GM19023 (cell line): ENCODE data around the gene CAMK1D.
"Not testable (repeated sequence)": the region's sequence is repeated elsewhere in the genome, so short reads cannot be mapped to it uniquely, and the experiment has no call there.

Source experiments
- ATAC-seq: cut with Tn5 transposase; IDR thresholded peaks from one replicate; pipeline ENCODE4 v1.9.1; 2021; ENCODE audit warnings: mild to moderate bottlenecking, moderate library complexity; ENCODE audit not compliant: unreplicated experiment

The CAMK1D gene

DNA sequence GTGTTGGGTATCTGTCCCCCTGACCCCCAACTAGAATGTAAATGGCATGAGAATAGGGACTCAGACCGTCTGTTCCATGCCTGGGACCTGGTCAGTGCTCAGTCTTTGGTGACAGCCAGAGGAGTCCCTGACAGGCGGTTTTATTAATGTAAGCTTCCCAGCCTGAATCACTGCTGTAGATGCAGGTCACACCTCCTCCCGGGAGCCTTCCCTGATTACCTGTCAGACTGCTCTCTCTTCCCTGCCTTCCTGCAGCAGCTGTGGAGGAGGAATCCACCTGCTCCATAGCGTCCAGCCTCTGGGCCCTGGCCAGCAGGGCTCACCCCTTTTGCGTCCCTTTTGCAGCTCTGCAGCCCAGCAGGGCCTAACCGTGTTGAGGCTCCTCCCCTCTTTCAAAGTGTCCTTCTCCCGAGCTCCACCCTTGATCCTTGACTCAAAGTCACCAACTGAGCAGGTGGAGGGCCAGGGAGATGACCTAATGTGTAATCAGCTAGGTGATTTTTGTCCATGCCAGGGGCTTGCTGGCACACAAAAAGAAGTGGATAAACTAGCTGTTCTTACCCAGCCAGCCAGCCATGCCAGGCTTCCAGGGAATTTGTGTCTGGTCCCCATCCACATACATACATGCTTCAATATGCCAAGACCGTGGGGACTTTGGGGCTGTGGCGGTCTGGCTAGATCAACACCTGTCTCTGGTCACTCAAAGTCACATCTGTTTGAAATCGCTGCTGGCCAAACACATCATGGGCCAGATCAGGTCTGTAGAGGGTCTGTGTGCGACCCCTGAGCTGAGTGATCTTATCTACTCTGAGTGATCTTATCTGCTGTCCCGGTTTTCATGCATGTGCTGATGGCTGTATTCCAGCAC is 457.1 kb downstream of the CAMK1D start:
- no peak for ATAC-seq

DNA sequence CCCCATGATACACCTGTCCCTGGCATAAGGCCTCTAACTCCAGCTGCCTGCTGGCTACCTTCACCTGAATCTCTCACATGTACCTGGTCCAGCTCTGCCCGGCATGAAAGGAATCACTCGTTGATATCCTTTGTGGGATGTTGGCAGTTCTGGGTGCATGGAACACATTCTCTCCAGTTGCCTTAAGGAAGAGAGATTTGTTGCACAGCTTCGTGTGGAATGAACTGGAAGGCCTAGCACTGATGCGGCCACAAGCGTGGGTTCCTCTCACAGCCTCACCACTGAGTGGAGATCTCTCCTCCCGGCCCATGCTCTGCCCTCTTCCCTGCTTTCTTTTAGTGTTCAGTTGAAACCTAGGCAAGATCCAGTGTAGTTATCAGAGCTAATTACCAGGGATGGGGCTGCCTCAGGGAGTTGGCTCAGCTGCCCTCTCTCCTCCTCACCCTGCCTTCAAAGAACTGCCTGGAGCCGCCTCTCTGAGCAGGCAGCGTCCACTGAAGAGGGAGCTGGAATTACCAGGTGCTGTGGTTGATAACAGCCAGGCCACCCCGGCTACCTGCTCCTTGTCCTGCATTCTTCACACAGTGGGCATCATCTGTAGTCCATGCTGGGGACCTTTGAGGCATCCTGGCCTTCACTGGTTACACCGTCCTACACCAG is 457.9 kb downstream of the CAMK1D start:
- no peak for ATAC-seq

DNA sequence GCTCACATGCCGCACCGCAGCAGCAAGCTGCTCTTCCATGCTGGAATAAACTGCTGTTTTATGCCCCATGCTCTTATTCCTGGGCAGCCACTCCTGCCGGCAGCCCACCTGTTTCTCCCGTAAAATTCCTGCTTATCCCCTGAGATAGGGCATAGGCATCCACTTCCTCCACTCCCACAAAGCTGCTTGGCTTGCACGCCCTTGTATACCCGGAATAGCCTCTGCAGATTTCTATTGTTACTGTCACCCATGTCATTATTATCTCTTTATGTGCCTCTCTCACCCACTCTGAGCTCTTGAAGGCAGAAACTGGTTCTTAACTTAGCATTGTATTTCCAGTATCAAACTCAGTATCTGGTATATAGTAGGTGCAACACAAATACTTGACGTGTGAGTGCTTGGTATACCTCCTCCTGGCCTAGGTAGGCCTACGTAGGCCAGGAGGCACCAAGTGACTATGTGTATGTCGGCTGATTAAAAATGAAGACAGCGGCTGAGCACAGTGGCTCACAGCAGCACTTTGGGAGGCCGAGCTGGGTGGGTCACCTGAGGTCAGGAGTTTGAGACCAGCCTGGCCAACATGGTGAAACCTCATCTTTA is 458.8 kb downstream of the CAMK1D start:
- ATAC-seq, result no peak

DNA sequence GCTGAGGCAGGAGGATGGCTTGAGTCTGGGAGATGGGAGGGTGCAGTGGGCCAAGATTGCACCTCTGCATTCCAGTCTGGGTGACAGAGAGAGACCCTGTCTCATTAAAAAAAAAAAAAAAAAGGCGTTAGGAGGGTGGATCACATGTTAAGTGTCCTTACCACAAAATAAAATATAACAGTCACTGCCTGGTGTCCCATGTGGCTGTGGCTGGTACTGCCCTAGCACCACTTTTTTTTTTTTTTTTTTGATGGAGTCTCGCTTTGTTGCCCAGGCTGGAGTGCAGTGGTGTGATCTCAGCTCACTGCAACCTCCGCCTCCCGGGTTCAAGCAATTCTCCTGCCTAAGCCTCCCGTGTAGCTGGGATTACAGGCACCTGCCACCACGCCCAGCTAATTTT is 460.7 kb downstream of the CAMK1D start:
- not testable (repeated sequence) for ATAC-seq

DNA sequence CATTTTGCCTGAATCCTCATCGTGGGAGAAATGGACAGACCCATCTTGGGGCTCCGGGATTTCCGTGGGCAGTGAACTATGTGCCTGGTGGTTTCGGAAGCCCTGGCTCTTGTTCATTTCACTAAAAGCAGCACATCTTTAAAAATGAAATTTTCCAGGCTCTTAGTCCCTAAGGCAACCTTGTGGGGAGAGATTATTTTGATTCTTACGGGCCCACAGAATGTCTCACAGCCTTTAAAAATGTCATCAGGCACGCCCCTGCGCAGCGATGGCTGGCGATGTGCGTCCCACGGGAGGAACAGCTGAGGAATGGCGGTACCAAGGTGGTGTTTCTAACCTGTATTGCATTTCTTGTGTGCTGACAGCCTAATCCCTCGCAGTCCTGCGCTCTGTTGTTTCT is 462.5 kb downstream of the CAMK1D start:
- ATAC-seq, result no peak

DNA sequence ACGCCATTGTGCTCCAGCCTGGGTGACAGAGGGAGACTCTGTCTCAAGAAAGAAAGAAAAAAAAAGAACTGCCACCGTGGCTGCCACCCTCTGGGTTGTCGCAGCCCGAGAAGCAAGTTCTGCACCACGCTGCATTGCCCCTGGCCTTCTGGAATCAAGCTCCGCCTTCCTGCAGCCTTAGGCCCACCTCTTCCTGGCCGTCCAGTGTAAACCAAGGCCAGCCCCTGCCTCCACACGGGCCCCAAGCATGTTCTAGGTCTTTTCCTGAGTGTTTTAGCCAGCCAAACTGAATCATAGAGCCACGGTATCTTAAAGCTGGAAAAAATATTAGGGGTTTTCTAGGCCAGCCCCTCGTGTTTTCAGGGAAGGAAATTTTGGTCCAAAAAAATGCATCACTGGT is 463.2 kb downstream of the CAMK1D start:
- no peak for ATAC-seq

DNA sequence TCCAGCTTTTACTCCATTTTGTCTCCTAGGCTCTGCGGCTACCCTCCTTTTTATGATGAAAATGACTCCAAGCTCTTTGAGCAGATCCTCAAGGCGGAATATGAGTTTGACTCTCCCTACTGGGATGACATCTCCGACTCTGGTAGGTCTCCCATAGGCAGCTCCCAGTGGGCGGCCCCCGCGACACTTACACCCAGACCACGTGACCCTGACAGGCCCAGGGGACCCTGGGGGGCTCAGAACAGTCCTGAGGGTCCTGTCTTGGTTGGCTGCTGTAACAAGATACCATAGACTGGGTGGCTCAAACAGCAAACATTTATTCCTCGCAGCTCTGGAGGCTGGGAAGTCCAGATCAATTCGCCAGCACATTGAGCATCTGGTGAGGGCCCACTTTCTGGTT is 464.8 kb downstream of the CAMK1D start:
- no peak for ATAC-seq

DNA sequence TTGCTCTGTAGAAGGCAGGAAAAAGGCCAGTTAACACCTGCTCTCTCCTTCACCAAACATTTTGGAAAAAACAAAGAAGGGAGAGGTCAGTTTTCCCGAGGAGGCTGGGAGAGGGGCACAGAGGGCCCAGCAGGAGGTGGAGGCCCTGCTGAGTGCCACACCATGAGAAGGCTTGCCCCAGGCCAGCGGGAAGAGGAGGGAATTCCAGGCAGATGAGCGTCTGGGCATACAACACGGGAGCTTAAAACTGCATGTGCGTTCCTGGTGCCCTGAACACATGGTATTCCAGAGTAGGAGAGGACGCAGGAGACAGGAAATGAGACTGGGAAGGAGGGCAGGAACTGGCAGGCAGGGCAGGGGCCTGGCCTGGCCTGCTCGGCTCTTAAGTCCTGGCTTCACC is 469.7 kb downstream of the CAMK1D start:
- no peak for ATAC-seq

DNA sequence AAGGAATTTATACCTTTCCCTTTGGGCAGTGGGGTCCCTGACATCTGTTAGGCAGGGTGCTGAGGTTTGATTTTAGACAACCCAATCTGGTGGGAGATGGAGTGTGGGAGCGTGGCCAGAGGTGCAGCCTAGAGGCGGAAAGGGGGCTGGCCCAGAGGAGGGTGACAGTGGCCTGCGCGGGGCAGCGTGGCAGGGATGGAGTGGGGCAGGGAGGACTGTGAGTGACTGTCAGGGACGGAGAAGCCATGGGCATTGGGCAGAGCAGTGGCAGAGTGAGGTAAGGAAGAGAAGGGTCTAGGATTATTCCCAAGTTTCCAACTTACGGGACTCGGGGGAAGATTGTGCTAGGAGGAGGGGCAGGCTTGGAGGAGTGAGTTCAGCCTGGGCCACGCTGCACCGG is 470.3 kb downstream of the CAMK1D start:
- ATAC-seq, result no peak

DNA sequence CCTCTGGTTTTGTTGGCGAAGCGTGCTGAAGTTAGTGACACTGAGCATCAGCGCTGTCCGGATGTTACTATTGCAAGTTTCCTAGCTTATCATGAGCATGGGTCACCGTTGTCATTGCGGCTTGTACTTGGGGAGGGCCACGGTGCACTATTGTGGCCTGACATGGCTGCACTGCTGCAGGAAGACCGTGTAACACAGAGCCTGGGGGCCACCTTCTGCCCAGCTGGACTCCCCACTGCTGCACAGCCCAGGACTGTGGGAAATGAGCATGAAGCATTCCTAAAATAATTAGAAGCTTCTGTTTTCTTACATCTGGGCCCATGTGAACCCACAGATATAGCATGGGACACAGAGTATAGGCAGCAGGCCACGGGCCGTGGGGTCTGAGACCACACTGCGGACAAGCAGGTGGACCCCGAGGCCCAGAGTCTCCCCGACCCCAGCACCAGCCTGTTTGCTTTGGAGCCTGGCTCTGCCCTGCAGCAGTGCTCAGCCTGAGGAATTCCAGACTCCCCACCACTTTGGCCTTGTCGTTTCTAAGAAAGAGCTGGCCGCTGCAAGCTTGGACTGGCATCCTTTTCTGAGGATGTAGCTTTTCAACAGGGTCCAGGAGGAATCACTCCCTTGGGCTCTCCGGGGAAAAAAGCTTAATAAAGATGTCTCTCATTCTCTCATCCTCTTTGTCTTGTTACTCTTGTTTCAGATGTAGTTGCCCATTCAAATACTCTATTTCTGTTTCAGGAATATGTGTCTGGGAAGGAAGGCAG is 473.0 kb downstream of the CAMK1D start:
- ATAC-seq, result no peak

DNA sequence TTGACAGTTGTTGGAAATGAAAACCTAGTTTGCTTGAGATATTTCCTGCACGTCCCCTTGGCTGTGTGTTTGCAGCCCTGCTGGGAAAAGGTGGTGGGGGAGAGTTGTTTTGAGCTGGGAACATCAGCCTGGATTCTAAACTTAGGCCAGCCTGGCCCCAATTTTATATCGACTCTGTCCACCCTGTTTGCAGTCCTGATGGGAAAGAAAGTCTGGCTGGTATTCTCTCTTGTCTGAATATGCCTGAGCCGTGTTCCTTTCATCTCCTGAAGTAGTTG is 473.5 kb downstream of the CAMK1D start:
- ATAC-seq, result no peak

DNA sequence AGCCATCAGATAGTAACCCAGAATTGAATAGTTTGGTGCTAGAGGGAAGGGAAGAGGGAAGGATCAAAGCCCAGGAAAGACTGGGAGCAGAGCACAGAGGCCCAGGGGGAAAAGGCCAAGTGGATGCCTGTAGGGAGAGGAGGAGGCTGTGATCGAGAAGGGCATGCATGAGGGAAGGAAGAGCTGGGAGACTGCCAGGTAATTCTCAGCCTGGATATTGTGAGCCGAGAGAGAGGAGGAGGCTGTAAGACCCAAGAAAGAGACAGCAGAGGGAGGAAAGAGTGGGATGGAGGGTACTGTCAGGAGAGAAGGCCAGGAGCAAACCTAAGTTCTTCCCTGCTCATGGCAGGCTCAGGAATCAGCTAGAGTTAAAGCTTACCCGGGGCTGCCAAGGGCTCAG is 474.0 kb downstream of the CAMK1D start:
- ATAC-seq, result no peak

DNA sequence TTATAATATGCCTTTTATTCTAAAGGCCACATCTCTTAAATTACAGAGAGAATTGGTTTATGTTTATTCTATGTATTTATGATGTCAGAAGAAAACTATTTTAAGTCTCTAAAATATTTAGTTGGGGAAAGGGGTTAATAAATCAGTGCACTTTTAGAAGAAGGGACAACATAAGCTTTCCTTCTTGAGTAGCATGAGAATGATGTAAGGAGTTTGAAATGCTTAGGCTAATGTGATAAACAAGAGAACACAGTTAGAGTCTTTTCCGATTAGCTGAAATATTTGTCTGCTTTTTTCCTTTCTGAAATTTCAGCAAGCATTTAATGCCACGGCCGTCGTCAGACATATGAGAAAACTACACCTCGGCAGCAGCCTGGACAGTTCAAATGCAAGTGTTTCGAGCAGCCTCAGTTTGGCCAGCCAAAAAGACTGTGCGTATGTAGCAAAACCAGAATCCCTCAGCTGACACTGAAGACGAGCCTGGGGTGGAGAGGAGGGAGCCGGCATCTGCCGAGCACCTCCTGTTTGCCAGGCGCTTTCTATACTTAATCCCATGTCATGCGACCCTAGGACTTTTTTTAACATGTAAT is 476.0 kb downstream of the CAMK1D start:
- ATAC-seq, result no peak

DNA sequence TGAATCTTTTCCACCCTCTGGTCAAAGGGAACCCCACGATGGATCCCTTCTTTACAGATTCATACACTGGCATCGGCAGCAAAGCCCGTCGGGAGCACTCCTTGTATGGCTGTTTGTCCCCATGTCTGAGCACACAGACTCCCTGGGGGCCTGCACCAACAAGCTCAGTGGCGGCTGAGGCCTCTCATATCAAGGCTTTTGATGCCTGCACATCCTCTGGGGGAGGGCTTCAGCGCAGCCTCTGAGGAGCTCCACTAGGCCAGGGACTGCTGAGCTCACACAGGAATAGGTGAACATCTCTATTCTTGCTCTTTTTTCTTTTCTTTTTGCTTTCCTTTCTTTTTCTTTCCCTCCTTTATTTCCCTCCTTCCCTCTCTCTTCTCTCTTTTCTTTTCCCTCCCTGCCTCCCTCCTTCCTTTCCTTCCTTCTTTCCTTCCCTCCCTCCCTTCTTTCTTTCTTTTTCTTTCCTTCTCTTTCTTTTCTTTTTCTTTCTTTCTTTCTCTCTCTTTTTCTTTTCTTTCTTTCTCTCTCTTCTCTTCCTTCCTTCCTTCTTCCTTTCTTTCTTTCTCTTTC is 477.5 kb downstream of the CAMK1D start:
- ATAC-seq, result no peak

DNA sequence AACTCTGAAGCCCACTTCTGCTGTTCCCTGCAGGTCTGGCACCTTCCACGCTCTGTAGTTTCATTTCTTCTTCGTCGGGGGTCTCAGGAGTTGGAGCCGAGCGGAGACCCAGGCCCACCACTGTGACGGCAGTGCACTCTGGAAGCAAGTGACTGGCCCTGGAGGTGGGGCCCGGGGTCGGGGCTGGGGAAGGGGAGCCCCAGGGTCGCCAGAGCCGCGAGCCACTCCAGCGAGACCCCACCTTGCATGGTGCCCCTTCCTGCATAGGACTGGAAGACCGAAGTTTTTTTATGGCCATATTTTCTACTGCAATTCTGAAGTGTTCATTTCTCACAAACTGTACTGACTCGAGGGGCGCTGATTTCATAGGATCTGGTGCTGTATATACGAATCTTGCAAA is 479.4 kb downstream of the CAMK1D start:
- ATAC-seq, result no peak

DNA sequence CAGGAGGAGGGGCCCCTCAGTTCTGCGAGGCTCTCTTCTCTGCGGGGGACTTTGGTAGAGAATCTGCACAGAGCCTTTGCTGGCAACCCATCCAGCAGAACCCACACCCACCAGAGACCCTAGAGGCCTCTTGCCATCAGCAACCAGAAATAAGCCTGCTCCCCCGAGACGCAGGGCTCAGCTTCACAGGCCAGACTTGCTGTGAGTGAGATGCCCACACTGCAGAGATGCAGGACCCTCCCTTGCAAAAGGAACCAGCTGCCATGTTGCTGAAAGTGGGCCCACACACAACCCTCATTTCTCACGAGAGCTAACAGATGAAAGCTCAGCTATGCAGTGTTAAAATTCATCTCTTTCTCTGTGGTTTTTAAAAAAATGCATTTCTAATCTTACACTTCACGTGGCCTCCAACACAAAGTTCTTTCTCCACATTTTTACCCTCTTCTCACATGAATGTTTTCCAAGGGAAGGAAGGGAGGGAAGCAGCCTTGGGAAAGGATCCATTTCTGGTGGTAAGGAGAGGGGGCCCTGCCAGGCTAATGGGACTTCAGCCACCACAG is 480.6 kb downstream of the CAMK1D start:
- ATAC-seq, result no peak

DNA sequence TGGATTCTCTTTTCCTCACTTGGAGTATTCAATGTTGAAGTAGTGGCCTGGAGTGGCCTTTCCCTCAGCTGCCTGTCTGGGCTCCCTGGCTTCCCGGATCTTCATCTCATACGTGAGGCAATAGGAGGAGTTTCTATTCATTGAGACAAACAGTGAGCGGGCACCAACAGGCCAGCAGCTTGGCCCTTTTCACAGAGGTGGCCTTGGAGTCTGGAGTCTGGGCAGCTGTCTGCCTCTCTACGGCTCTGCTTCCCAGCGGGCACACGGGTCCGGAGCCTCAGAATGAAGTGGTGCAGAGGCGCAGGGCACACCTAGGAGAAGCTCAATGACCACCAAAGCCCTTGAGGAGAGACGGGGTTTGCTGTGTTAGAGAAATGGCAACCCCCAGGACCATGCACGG is 482.7 kb downstream of the CAMK1D start:
- no peak for ATAC-seq

DNA sequence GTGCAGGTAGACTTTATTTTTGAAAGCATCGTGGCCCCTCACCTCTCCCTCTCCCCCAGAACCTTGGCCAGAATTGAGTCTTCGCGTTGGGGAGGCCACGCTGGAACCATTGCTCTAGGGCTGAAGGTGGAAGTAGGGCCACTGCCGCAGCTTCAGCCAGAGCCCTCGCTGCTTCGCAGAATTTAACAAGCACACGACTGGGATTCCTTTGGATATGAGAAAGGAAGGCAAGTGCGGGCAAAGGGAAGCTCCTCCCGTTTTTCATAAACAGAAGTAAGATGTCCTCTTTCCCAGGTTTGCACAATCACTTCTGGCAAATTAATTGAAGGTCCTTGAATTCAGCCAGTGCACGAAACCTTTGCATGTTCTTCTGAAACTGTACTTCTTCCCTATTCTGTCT is 484.1 kb downstream of the CAMK1D start:
- no peak for ATAC-seq

DNA sequence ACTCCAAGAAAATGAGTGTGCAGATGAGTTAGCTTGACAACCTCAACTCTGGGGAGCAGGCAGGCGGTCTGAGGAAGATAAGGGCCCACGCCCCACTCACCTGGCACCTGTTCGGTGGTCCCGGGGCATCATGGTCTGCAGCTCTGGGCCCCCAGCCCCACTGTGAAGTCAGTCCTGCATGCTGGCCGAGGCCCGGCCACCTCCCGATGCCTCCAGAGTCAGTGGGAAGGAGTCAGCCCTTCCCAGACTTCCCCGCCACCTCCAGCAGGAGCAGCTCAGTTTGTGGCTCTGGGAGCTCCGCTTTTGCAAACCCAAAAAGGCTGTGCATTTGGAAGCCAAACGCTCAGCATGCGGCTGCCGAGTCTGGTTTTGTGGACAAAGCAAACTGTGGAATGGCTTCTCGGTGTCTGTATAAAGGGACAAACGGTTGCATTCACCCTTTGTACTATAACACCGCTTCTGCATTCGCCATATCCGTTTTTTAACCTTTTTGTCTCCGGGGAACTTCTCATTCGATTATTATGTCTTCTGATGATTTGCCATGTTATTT is 484.8 kb downstream of the CAMK1D start:
- ATAC-seq, result no peak

DNA sequence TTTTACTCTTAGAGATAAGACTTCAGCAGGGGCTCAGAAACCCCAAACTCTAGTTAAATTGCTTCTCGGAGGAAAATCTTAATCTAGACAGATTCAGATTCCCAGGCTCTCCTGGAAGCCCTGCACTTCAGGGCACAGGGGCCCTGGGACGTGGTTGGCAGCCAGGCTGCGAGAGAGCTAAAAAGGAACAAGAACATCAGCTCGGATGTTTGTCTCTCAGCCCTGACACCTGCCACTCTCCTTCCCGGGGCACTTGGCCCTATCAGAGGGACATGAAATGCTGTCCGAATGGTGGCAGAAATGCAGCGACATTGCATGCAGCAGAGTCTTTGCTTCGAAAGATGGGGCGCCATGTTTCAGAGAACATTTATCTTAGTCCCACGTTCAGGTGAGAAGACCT is 485.4 kb downstream of the CAMK1D start:
- no peak for ATAC-seq
